Stimulated activated CD8-positive, alpha-beta memory T cell treated with anti-CD3 and anti-CD28 coated beads, Interleukin-4, amount 100 ng/mL, for 48 hours (primary cell): ENCODE data around the gene SLC16A13.
"Not testable (repeated sequence)": the region's sequence is repeated elsewhere in the genome, so short reads cannot be mapped to it uniquely, and the experiment has no call there.

Experiments used
- DNase-seq: peaks from one replicate; pipeline ENCODE4 v3.0.0-alpha.2; 2020

The SLC16A13 gene

GRCh38 chr17:7068268-7068667, 32.5 kb downstream of the SLC16A13 start:
- DNase-seq = no peak

GRCh38 chr17:7070712-7071111, 34.9 kb downstream of the SLC16A13 start:
- no peak for DNase-seq

- no peak for DNase-seq
Observed at GRCh38 chr17:7072406-7072805, 36.6 kb downstream of the SLC16A13 start.

GRCh38 chr17:7074931-7075330, 39.1 kb downstream of the SLC16A13 start:
- no peak for DNase-seq

GRCh38 chr17:7077911-7078546, 42.2 kb downstream of the SLC16A13 start:
- no peak for DNase-seq

GRCh38 chr17:7078711-7079110, 42.9 kb downstream of the SLC16A13 start:
- no peak for DNase-seq

- DNase-seq = no peak
Observed at GRCh38 chr17:7079581-7080455, 44.0 kb downstream of the SLC16A13 start, which contains the start of gene CLEC10A. TSS of gene CLEC10A (minus strand) at chr17:7080251. CDS start at chr17:7078812, 1,439 bp downstream.

GRCh38 chr17:7080456-7081041, 44.7 kb downstream of the SLC16A13 start:
- no peak for DNase-seq

- no peak for DNase-seq
Observed at GRCh38 chr17:7081341-7082062, 45.7 kb downstream of the SLC16A13 start.

GRCh38 chr17:7083592-7083991, 47.8 kb downstream of the SLC16A13 start:
- no peak for DNase-seq

GRCh38 chr17:7084088-7084487, 48.3 kb downstream of the SLC16A13 start:
- no peak for DNase-seq

- DNase-seq = not testable (repeated sequence)
Observed at GRCh38 chr17:7088442-7088841, 52.6 kb downstream of the SLC16A13 start.

- DNase-seq = not testable (repeated sequence)
Observed at GRCh38 chr17:7089570-7089969, 53.8 kb downstream of the SLC16A13 start.
